Stimulated activated CD4-positive, alpha-beta T cell treated with anti-CD3 and anti-CD28 coated beads, Interleukin-12 subunit alpha, Interleukin-12 subunit beta, amount 100 ng/mL, for 48 hours (primary cell): ENCODE data around the gene TENT5C.
A peak's percentile ranks its signal among the peaks of the same experiment; 100 is the strongest.

Source experiments
- DNase-seq, 3 donors: peaks; one replicate each; pipeline ENCODE4 v3.0.0-alpha.2; 2020; ENCODE audit warnings: low read depth in 2 of 3, low spot score in 1 of 3

TENT5C gene

GRCh38 chr1:117653732-117654492 is 48.1 kb downstream of the TENT5C start:
- DNase-seq, result no peak

DNA sequence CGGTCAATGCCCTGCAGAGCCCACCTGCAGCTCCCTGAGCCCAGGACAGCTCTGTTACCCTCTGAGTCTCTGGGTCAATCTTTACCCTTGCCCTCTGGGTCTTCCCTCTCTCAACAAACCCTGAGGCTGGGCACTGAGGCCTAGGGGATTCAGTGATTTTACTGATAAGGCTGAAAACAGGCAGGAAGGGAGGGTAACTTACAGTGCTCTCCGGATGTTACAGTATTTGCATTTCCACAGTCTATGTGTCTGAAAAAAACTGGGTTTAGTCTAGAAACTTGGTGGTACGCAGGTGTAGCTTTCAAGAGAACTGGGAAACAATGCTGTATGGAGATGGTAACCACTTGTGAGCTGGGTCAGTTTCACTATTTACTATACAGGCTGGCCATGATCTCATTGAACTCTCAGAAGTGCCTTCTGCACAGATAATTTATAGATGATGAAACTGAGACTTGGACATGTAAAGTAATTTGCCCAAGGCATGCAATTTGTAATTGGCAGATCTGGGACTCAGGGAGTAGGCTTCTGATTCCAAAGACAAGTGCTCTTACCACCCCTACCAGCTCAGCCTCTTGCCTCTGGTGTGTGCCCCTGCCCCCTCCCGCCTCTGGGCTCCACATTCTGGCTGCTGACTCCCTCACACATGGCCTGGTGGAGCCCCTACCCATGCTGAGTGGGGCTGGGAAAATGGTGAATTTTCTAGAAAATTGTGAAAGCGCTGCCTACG is 48.8 kb downstream of the TENT5C start:
- DNase-seq, result no peak

DNA sequence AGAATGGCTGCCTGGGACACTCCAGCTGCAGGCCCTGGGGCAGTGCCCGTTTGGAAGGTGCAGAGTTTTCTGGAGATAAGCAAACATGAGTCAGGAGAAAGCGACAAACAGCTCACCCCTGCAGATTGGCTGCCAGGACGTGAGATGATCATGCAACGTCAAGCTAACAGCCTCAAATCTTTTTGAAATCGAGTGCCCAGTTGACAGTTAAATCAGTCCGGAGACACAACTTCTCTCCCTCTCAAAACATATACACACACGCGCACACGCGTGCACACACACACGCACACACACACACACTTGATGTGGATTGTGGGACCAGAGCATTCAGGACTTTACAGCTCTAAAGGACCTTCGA is 49.4 kb downstream of the TENT5C start:
- DNase-seq, result no peak

DNA sequence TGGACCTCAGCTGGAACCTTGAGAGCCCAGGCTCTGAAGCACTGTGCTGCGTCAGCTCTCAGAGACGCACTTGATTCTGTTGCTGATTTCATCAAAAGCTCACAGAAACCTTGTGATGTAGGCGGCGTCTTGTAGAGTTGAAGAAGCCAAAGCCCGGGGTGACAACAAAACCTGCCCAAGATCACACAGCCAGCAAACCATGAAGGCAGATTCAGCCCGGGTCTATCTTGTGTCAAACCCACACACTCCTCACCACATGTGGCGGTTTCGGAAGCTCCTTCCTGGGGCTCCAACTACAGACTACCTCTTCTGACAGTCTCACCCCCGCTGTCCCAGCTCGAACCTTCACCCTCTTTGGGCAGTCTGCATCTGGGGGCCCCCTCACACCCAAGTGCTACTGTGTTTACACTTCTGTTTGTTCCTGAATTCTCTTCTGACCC is 50.4 kb downstream of the TENT5C start:
- DNase-seq, result peak; percentile 66 to 71 (median 70)

DNA sequence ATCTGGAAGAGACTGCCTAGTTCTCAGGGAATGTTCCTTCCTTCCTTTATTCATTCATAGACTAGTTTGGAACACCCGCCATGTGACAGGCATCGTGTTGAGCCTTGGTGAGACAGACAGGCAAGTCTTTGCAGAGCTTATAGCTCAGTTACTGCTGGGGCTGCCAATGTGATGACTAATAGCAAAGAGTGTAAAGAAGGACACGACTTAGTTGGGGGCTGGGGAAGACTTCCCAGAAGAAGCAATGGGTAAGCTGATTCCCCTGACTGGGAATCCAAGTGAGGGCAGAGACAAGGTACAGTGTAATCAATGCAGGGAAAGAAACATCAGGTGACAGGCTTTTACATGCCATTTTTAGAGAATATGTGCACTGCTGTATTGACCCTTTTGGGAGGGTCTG is 51.2 kb downstream of the TENT5C start:
- DNase-seq, result no peak

GRCh38 chr1:117657949-117658660 is 52.3 kb downstream of the TENT5C start:
- DNase-seq, result no peak

GRCh38 chr1:117658676-117659075 is 52.8 kb downstream of the TENT5C start:
- peak in 1 of 3 donors; percentile 31 for DNase-seq

DNA sequence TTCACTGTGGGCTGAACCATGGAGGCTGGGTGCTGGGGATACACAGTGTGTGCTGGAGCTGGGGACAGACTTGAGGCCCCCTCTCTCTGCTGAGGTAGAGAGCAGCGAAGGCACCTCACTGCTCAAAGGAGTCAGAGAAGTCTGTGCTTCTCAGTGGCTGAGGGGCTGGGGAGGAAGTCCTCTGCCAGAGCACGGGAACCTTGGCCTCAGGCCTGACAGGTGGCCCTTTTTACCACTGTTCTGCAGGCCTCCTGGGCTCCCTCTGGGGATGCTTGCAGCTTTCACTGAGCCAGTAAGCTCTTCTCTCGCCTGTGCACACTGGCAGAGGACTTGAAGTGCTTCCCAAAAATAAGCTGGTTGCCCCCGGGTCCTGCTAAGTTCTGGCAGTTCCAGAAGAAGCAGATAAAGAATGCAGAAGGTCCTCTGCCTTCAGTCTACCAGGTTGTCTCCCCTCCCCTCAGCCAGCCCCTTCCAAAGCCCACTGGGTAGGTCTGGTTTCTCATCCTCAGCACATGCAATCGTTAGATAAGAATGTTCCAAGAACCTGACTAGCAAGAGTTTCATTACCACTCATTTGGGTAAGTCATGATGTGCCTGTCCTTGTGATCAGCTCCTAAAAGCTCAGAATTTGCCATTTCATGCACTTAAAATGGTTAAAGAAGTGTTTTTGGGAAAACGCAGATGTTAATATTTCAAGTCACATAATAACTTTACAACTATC is 53.9 kb downstream of the TENT5C start:
- no peak for DNase-seq

GRCh38 chr1:117660271-117660965 is 54.6 kb downstream of the TENT5C start:
- no peak for DNase-seq

GRCh38 chr1:117661027-117661426 is 55.2 kb downstream of the TENT5C start:
- DNase-seq, result no peak

GRCh38 chr1:117662667-117663066 is 56.8 kb downstream of the TENT5C start:
- DNase-seq, result no peak

DNA sequence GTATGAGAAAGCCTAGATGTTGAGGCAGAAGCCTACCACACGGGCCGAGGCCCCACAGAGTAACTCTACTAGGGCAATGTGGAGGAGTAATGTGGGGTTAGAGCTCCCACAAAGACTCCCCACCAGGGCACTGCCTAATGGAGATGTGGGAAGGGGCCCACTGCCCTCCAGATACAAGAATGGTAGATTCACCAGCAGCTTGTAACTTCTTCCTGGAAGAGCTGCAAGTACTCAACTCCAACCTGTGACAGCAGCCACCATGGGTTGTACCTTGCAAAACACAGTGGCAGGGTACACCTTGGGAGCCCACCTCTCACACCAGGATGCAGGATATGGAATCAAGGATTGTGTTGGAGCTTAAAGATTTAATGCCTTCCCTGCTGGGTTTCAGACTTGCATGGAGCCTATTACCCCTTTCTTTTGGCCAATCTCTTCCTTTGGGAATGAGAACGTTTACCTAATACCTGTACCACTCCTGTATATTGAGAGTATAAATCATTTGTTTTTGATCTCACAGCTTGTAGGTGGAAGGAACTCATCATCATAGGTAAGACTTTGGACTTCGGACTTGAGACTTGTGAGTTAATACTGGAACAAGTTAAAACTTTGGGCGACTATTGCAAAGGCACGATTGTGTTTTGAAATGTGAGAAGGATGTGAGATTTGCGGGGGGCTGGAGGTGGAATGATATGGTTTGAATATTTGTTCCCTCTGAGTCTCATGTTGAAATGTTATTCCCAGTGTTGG is 57.5 kb downstream of the TENT5C start:
- no peak for DNase-seq

- peak in 2 of 3 donors; percentile 44 to 58 for DNase-seq
These were observed 58.5 kb downstream of the TENT5C start for GRCh38 chr1:117664314-117664713.

DNA sequence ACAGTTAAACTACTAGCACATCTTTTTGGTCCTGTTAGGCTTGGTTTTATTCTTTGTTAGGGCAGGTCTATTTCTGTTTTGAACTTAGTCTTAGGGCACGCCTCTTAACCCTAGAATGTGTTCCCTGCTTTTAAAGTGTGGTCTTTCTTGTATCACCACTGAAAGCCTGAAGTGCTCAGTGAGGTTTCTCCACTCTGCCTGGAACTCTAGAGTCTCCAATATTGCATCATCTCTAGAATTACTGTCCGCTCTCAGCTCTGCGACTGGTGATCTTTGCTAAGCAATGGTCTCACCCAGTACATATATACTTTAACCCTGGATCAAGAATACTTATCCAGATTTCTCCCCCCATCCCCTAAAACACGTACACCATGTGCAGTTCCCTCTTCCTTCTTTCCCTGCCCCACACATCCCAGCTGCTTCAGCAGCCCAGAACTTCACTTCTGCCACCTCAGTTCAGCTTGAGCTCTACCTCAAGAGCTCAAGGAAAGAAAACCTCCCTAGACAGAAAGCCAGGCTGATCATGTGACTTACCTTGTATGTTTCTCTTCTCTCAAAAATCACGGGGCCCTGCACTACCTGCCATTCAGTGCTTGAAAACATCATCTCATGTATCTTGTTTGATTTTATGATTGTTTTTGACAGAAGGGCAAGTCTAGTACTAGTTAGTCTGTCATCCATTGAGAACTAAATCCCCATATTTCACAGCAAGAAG is 59.9 kb downstream of the TENT5C start:
- DNase-seq, result no peak

DNA sequence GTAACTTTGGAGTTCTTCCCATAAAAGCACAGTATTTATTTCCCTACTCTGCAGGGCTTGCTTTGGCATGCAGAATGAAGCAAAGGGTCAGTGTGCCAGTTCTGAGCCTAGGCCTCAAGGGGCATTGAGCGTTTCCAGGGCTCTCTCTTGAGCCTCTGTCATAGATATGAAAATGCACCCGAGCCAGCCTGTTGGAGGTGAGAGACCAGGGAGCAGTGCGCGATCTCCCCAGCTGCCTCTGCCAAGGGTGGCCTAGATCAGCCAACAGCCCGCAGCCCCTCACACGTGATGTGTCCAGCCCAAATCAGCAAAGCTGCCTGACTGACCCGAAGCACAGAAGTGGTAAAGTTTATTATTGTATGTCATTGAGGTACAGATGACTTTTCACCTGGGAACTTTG is 63.7 kb downstream of the TENT5C start:
- DNase-seq, result no peak

DNA sequence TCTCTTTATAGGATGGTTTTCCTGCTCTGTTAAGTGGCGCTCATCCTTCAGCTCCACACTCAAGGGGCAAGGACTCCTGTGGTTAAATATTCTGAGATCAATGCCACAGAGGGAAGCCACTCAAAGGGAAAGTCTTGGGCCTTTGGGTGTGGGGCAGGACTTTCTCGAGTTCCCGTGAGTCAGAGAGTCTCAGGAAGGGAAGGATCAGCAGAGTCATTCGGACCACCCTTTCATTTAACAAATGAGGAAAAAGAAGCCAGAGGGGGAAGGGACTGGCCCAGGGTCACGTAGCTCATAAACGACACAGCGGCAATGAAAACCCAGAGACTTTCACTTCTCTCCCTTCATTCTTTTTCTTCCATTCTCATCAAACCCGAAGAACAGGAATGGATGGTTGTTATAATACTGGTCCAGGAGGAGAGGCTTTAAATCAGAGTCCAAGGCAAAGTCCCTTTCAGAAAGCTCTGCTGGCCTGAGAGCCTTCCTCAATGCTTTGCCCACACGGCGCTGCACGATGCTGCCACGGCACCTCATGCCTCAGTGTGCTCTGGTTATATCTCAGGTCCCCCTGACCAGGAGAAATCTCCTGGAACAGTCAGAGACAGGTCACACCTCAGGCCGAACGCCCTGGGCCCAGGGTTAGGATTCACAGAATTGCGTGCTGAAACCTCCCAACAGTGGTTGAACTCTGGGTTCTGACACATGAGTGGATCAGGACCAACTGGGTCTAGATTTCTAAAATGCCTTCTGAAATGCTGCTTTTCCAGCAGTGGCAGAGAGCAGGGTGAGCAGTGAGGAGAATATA is 65.3 kb downstream of the TENT5C start:
- DNase-seq, result no peak

DNA sequence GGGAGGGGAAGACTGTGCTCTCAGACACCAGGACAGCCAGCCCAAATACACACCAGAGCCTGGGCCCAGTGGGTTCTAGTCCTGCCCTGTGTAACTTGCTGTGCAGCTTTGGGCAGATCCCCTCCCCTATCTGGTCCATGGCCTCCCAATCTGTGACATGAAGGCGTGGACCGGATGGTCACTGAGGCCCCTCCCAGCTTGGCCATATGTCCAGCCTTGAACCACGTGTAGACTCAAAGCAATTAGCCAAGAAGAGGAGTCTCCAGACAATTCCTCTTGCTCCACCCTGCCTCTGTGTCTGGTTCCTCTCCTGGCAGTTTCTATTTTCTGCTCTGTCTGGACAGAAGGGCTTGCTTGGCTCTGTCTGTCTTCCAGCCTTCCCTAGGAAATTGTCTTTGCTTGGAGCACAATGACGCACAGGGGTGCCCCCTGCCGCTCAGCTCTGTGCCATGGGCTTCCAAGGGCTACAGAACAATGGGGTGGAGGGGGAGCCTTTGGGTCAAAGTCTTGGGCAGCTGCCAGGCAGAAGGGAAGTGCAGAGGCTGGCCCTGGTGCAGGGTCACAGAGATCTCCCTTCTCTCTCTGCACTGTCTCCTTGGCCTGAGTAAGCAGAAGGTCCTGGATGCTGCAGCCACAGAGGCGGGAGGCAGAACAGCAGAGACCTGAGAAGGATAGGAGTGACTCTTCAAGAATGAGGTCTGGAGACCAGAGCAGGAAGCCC is 66.1 kb downstream of the TENT5C start:
- no peak for DNase-seq

DNA sequence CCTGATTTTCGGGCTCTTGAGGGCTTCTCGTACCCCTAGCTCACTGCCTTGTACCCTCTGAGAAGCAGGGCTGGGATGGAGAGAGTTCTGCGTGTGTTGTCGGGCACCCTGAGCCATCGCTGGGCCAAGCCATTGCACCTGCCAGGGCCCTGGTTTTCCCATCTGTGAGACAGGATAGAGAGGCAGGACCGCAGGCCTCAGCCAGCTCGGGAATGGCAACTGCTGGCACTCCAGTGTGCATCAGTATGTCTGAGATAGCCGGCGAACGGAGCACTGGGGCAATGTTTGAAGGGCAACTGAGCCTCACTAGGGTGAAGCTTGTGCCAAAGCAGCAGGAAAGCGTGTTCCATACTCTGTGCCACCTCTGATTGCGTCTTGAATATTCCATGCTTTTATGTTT is 66.9 kb downstream of the TENT5C start:
- no peak for DNase-seq
